Measurements from ENCODE around the gene LMTK3.
"Not testable (repeated sequence)": the region's sequence is repeated elsewhere in the genome, so short reads cannot be mapped to it uniquely, and the experiment has no call there.

LMTK3 gene

DNA sequence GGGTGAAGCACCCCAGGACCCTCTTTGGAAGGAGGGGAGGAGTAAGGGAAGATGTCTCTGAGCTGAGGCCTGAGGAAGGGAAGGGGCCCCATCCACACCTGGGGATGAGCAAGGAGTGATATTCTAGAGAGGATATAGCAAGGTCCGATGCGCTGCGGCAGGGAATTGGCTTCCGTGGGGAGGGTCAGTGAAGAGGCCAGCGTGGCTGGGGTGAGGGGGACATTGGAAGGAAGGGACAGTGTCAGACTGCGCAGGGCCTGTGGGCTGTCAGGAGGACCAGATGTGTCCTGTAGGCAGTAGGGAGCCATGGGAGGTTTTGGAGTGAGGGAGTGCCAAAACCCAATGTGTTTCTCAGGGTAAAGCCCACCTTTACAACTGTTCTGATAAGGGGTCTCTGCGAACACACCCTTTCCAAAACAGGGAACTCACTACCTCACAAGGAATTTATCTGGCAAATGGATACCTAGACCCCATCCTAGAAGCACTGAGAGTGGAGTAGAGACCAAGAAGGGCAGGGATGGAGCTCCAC lies 3.7 kb downstream of the LMTK3 start:
- no peak for DNase-seq (ENCODE audit: low read depth, low spot score)

GRCh38 chr19:48506138-48506733 lies 5.4 kb downstream of the LMTK3 start:
- DNase-seq (ENCODE audit: low read depth, low spot score) = no peak

DNA sequence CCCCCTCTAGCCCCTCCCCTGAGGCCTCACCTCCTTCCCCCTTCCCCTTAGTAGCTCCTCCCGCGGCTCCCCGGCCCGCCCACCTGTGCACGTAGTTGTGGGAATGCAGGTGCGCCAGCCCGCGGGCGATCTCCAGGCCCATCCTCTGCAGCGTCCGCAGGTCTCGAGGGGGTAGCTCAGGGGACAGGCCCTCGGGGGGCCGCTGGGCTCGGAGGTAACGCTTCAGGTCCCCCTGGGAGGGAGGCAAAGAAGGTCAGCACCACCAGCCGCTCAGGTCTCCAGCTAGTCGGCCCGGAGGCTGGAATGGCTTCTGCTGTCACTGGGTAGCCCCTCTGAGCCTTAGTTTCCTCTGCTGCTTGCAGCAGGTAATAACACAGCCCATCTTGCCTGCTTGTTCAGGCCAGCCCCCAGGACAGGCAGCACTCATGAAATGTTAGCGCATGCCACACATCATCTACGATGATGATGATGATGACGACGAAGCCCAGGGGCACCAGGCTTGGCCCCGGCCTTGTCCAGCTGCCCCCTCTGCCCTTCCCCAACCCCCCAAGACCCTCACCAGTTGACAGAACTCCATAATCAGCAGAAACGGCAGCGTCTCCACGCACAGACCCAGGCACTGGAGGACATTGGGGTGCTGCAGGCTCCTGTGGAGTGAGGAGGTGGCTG lies 9.2 kb downstream of the LMTK3 start:
- peak; percentile 31 for DNase-seq (ENCODE audit: low read depth, low spot score)

GRCh38 chr19:48501494-48502349 lies 9.9 kb downstream of the LMTK3 start:
- peak; percentile 14 for DNase-seq (ENCODE audit: low read depth, low spot score)

- no peak for DNase-seq (ENCODE audit: low read depth, low spot score)
These were observed 10.7 kb downstream of the LMTK3 start for GRCh38 chr19:48500830-48501493.

- no peak for DNase-seq (ENCODE audit: low read depth, low spot score)
These were observed 12.1 kb downstream of the LMTK3 start for GRCh38 chr19:48499316-48500090.

GRCh38 chr19:48498595-48499311 lies 12.9 kb downstream of the LMTK3 start:
- DNase-seq (ENCODE audit: low read depth, low spot score) = no peak

GRCh38 chr19:48497728-48498594 lies 13.7 kb downstream of the LMTK3 start:
- DNase-seq (ENCODE audit: low read depth, low spot score) = no peak

GRCh38 chr19:48496959-48497727 lies 14.5 kb downstream of the LMTK3 start:
- no peak for DNase-seq (ENCODE audit: low read depth, low spot score)

- DNase-seq (ENCODE audit: low read depth, low spot score) = no peak
These were observed 16.2 kb downstream of the LMTK3 start for GRCh38 chr19:48495396-48495795.

GRCh38 chr19:48493718-48494401 lies 17.8 kb downstream of the LMTK3 start:
- DNase-seq (ENCODE audit: low read depth, low spot score) = no peak

- peak; percentile 47 for DNase-seq (ENCODE audit: low read depth, low spot score)
These were observed 18.5 kb downstream of the LMTK3 start for GRCh38 chr19:48492925-48493717.

GRCh38 chr19:48491793-48492123 lies 19.9 kb downstream of the LMTK3 start:
- DNase-seq (ENCODE audit: low read depth, low spot score) = no peak

DNA sequence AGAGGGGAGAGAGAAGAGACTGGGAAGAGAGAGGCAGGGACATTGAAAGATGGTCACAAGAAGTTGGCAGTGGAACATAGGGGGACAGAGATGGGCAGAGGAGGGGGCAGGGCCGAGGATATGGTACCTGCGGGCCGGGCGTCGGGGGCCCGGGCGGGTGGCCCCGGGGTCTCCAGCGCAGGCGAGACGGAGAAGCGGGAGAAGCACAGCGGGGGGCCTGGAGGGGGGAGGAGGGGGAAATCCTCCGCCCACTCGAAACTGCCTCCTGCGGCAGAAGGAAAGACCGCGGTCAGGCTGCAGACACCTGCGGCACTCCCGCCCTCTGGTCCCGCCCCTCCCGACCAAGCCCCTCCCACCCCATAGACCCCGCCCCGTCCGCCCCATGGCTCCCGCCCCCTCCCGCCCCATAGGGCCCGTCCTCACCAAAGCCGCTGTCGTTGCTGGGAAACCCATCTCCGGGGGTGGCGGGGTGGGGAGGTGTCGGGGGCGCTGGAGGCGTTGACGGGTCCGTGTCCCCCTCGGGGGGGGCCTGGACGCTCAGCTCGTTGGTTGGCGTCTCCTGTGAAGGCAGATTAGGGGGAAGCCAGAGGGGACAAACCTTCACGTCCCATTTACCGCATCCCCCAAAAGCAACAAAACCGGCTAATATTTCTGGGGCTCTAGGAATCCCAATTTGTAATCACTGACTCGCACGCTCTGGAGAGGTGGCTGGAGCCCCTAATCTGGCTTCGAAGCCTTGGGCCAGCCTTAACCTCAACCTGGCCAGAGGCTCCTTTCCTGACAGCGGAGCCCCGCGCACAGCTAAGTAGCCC lies 20.4 kb downstream of the LMTK3 start:
- peak; percentile 14 for DNase-seq (ENCODE audit: low read depth, low spot score)

DNA sequence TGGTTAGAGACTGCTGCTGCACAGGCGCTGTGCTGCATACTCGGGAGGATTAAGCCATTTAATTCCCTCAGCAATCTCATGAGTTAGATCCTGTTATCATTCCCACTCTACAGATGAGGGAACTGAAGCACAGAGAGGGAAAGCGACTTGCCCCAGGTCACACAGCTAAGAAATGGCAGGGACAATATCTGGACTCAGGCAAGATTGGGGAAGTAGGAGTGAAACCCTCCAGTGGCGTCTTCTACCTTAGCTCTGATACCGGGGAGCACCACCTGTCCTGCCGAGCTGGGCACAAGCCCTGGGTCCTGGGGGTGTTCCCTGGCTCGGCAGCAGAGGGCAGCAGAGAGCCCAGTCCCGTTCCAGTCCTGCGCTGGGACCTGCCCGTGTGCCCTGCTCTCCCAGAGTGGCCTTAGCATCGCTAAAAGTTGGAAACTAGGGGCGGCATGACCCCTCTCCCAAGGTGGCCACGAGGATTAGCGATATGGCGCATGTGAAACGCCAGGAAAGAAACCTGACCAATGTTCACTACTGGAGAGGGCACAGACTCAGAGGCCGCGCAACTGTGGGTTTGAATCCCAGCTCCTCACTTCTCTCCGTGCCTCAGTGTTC lies 21.9 kb downstream of the LMTK3 start:
- peak; percentile 63 for DNase-seq (ENCODE audit: low read depth, low spot score)

GRCh38 chr19:48488478-48488877 lies 23.2 kb downstream of the LMTK3 start:
- DNase-seq (ENCODE audit: low read depth, low spot score) = not testable (repeated sequence)
